NCI-H2029 treated with DMSO at 0.1 percent for 48 hours (cell line): Measurements from ENCODE around the gene PRKCH.
"Not testable (repeated sequence)": the region's sequence is repeated elsewhere in the genome, so short reads cannot be mapped to it uniquely, and the experiment has no call there.

ENCODE experiments used
- DNase-seq: peaks from one replicate; lab custom pipeline; 2025; lab: John Stamatoyannopoulos, UW

The PRKCH gene

DNA sequence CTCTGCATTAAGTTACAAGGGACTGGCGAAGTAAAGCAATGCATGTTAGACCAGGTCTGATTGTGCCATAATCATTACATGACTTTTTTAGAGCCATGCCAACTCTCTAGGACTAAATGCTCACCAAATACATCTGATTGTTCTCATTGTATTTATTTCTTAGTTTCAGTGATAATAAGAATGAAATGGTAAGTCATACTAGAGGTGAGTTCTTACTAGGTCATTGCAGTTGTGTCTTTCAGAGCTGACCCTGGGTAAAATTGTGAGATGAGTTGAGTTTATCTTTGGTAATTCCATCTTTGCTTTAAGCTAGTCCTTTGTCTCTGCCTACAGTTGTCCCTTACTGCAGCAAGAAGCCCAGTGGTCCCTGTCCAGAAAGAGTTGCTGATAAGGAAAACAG, 73.2 kb downstream of the PRKCH start:
- DNase-seq = no peak

GRCh38 chr14:61395115-61395725, 73.8 kb downstream of the PRKCH start:
- no peak for DNase-seq

GRCh38 chr14:61396279-61396678, 74.9 kb downstream of the PRKCH start:
- DNase-seq = no peak

DNA sequence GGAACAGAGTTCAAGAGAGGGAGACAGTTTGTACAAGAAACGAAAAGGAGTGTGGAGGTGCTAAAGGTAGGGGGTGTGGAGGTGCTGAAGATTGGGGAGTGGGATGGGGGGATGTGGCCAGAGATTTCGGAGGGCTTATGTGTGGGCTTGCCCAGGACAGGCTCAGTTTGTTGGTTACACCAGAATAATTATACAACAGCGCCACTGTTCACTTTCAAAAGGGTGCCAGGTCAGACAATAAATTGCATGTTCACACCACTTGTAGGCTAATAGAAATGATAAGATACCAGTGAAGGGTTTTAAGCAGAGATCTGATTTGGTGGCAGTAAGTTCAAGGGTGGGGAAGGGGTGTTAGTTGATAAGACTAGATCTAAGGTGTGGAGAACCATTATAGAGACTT, 75.3 kb downstream of the PRKCH start:
- DNase-seq = no peak

GRCh38 chr14:61397615-61398014, 76.2 kb downstream of the PRKCH start:
- no peak for DNase-seq

DNA sequence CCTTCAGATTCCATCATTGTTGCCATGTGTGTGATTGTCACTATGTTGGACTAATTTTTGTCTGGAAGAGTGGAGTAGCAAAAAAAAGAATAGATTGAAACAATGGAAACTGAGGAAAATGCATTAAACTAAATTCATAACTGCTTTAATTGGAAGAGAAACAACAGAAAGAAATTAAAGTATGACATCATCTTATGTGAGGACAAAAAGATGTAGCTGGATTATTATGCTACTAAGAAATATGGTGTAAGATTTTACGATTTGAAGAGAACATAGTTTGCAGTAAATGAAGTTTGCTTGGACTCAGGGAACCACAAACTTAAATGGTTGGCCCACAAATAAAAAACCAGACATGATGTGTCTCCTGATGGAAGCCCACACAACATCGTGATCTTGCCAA, 76.8 kb downstream of the PRKCH start:
- DNase-seq = no peak

- no peak for DNase-seq
These were observed 78.0 kb downstream of the PRKCH start for GRCh38 chr14:61399365-61399764.

- no peak for DNase-seq
These were observed 80.1 kb downstream of the PRKCH start for GRCh38 chr14:61401461-61401860.

GRCh38 chr14:61403411-61403810, 82.0 kb downstream of the PRKCH start:
- no peak for DNase-seq

DNA sequence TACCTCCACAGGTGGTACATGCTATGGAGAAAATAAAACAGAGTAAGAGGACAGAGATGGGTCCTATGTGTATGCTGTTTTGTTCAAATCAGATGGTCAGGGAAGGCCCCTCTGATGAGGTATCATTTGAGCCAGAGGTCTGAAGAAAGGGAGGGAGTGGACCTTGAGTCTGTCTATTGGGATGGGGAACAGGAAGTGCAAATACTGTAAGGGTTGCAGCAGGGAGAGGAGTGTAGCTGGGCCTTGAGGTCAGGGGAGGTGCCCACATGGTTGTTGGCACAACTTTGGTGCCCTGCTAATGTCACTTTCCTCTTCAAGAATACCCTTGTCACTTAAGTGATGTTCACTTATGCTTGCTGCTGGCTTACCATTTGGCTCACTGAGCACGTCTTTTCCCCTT, 83.3 kb downstream of the PRKCH start:
- no peak for DNase-seq

GRCh38 chr14:61406198-61406597, 84.8 kb downstream of the PRKCH start:
- peak; percentile 80 for DNase-seq

DNA sequence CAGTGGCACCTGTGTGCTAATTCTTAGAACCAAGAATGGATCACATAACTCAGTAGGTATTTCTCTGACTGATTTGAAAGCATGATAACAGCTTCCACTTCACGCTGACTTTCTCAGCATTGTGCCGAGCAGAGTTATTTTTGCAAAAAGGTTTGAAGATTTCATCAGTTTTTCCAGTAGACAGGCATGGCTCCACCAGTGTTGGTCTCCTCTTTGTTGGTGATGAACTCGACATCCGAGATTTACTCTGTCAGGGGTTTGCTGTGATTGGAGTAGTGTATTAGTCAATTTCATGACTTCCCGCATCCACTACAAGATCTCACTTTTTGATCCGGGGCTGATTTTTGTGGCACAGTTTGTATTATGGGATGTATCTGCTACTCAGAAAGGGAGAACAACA, 85.3 kb downstream of the PRKCH start:
- no peak for DNase-seq

- DNase-seq = no peak
These were observed 87.1 kb downstream of the PRKCH start for GRCh38 chr14:61408498-61408897.

- DNase-seq = peak; percentile 73
These were observed 88.4 kb downstream of the PRKCH start for GRCh38 chr14:61409782-61410181.

GRCh38 chr14:61415934-61416333, 94.6 kb downstream of the PRKCH start:
- DNase-seq = not testable (repeated sequence)

GRCh38 chr14:61416591-61416990, 95.2 kb downstream of the PRKCH start:
- no peak for DNase-seq

- peak; percentile 37 for DNase-seq
These were observed 95.8 kb downstream of the PRKCH start for GRCh38 chr14:61417141-61417540.

- DNase-seq = peak; percentile 47
These were observed 96.6 kb downstream of the PRKCH start for GRCh38 chr14:61417883-61418455.

- peak; percentile 47 for DNase-seq
These were observed 97.4 kb downstream of the PRKCH start for GRCh38 chr14:61418746-61419145.

DNA sequence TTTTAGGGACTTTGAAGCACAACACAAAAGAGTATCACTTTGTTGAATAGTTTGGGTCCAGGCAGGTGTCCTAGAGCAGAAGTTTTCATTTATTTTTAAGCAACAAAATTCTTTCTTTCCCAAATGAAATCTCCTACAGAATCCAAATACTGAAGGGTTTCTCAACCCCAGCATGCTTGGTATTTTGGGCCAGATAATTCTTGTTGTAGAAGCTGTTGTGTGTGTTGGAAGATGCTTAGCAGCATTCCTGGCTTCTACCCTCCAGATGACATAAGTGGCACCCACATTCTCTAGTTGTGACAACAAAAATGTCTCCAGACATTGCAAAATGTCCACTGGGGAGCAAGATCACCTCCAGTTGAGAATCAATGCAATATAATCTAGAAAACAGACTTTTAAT, 97.8 kb downstream of the PRKCH start:
- no peak for DNase-seq

DNA sequence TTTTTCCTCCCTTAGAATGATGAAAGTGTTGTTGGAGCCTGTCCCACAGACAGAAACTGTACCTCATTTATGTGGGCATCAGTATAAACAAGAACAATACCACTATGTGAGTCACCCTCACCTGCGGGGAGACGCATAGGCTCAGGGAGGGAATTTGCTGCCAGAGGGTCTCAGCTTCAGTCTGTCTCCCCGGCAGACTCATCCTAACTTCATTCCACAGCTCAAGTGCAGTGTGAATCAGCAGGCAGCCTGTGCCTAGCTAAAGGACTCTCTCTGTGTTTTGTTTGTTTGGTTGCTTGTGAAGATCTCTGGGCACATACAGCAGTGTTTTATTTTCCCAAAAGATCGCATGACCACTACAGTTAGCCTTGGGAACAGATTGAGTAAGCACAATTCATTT, 98.9 kb downstream of the PRKCH start:
- peak; percentile 85 for DNase-seq

DNA sequence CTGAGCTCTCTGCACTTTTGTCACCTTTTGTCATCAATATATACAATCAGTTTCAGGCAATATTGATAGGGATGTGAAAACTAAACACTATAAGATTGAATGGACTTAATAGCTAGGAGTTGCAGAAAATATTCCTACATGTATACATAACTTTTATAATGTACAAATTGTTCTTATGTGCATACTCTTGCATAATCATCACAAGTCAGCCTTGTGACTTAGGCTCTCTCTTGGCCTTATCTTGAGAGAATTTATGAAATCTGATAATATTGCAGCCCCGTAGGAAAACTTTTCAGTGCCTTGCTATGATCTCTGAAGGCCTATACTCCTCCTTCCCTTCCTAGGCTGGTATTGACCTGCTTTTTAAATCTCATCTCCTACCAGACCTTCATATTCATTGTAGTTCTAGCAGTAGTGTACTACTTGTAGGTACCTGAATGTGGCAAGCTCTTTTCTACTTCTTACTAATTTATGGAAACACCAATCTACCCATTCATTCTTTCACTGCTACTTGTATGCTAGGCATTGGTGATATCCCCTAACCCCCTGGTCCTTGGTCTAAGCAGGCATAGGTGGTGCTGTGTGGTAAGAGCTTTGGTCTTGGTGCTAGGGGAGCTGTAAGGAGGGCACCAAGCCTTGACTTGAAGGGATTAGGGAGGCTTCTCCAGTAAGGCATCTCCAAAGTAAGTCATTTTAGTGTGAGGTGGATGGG, 100.0 kb downstream of the PRKCH start:
- DNase-seq = no peak

GRCh38 chr14:61426048-61426447, 104.7 kb downstream of the PRKCH start:
- no peak for DNase-seq

DNA sequence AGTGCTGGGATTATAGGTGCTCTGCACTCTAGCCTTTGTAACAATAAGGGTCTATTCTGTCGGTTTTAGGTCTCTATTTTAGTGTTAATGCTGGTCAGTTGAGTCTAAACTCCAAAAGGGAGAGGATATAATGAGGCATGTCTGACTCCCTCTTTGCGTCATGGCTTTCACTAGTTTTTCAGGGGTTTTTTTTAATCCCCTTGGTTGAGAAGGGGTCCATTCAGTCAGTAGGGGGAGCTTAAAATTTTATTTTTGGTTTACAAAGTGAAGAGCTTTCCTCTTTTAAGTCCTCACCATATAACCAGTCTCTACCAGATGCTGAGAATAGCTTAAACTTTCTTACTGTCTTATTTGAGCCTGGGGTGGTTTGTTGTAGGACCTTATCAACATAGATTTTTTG, 106.9 kb downstream of the PRKCH start:
- no peak for DNase-seq
